Fibroblast of pulmonary artery (primary cell): ENCODE data around the gene SLC2A9.

ENCODE experiments used
- DNase-seq: peaks from one replicate; pipeline ENCODE4 v3.0.0-alpha.2; 2010; ENCODE audit warnings: low read depth
- H3K4me3 ChIP-seq: replicated peaks from 2 replicates; pipeline ENCODE4 v1.5.1; 2011; ENCODE audit warnings: low read depth, mild to moderate bottlenecking, control low read depth, low read length, moderate library complexity
- CTCF ChIP-seq: IDR thresholded peaks from 2 replicates; pipeline ENCODE4 v1.5.1; 2011; ENCODE audit warnings: mild to moderate bottlenecking, control low read depth, low read length, inconsistent platforms; ENCODE audit errors: missing control alignments

The SLC2A9 gene

GRCh38 chr4:10041036-10041435, 19.7 kb upstream of the SLC2A9 start:
- DNase-seq, result no peak
- no peak for TF ChIP-seq CTCF
- no peak overlapping the region for H3K4me3 ChIP-seq

GRCh38 chr4:10040049-10040892, 19.0 kb upstream of the SLC2A9 start:
- TF ChIP-seq CTCF, result no peak
- DNase-seq, result no peak

GRCh38 chr4:10036807-10037342, 15.6 kb upstream of the SLC2A9 start:
- no peak overlapping the region for H3K4me3 ChIP-seq
- no peak for DNase-seq
- TF ChIP-seq CTCF, result no peak

More at GRCh38 chr4:10040049-10040892, 19.0 kb upstream of the SLC2A9 start:
- H3K4me3 ChIP-seq, result no peak overlapping the region

GRCh38 chr4:10035130-10035529, 13.8 kb upstream of the SLC2A9 start:
- no peak for TF ChIP-seq CTCF
- no peak overlapping the region for H3K4me3 ChIP-seq
- DNase-seq, result no peak

- no peak overlapping the region for H3K4me3 ChIP-seq
- no peak for DNase-seq
- TF ChIP-seq CTCF, result no peak
Measured at GRCh38 chr4:10034612-10035104, 13.4 kb upstream of the SLC2A9 start.

GRCh38 chr4:10034136-10034535, 12.8 kb upstream of the SLC2A9 start:
- no peak for TF ChIP-seq CTCF
- DNase-seq, result no peak
- H3K4me3 ChIP-seq, result no peak overlapping the region
